Memory B cell (primary cell): Measurements from ENCODE around the gene DHCR7.

Experiments
- ATAC-seq: fragments of 150-1000 bp; cut with Tn5 transposase; 2 replicates; pipeline ENCODE4 v1.10.0; 2021; ENCODE audit warnings: low read depth, mild to moderate bottlenecking, moderate library complexity
- DNase-seq, 2 donors: peaks; one replicate each; pipeline ENCODE4 v3.0.0; 2022; ENCODE audit warnings: low spot score in 2 of 2
- H3K27ac Mint-ChIP-seq: one replicate; pipeline ENCODE4 v1.8.0; 2022; ENCODE audit warnings: mild to moderate bottlenecking, moderate library complexity, mixed read lengths
- H3K27me3 Mint-ChIP-seq: one replicate; pipeline ENCODE4 v1.8.0; 2022; ENCODE audit warnings: mixed read lengths
- H3K36me3 Mint-ChIP-seq: one replicate; pipeline ENCODE4 v1.8.0; 2022; ENCODE audit warnings: mild to moderate bottlenecking, mixed read lengths
- H3K4me1 Mint-ChIP-seq: one replicate; pipeline ENCODE4 v1.8.0; 2022; ENCODE audit warnings: mixed read lengths
- H3K4me3 Mint-ChIP-seq: one replicate; pipeline ENCODE4 v1.8.0; 2022; ENCODE audit warnings: mild to moderate bottlenecking, moderate library complexity, mixed read lengths
- H3K9me3 Mint-ChIP-seq: one replicate; pipeline ENCODE4 v1.8.0; 2022; ENCODE audit warnings: mixed read lengths

Gene DHCR7

DNA sequence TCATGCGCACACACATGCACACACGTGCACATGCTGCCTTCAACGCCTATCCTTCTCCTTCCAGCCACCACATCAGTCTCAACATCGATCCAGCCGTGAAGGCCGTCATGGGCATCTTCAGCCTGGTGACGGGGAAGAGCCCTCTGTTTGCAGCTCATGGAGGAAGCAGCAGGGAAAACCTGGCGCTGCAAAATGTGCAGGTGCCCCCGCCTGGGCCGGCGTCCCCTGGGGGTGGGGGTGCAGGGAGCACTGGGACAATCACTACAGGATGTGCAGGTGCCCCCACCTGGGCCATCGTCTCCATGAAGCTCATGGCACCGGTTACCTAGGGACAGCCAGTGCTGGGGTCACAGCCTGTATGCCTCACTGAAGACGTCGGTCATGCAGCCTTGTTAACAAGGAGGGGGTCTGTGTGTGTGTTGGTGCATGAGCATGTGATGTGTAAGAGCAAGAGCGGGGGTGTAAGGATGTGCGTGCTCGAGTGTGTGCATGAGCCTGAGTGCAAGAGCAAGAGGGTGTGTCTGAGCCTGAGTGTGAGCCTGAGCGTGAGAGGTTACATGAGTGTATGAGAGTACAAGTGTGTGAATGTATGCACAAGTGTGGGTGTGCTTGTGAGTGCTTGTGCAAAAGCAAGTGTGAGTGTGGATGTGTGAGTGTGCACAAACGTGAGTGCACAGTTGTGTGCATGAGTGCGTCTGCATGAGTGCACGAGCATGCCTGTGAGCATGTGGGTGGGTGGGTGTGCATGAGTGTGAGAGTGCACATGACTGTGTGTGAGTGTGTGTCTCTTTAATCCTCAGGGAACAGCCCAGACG lies 36.3 kb upstream of the DHCR7 start:
- ATAC-seq (no peak), DNase-seq (no peak)
- H3K27me3 Mint-ChIP-seq, result no peaks in the 10 kb centered on the region
- peaks cover 6% of the 10 kb centered on the region for H3K4me1 Mint-ChIP-seq
- no peaks in the 10 kb centered on the region for H3K9me3 Mint-ChIP-seq
- peaks cover 56% of the 10 kb centered on the region for H3K36me3 Mint-ChIP-seq
- no peak overlapping the region for H3K4me3 Mint-ChIP-seq
- no peak overlapping the region for H3K27ac Mint-ChIP-seq

GRCh38 chr11:71483692-71484091 lies 35.5 kb upstream of the DHCR7 start:
- peaks cover 6% of the 10 kb centered on the region for H3K4me1 Mint-ChIP-seq
- H3K4me3 Mint-ChIP-seq, result no peak overlapping the region
- H3K9me3 Mint-ChIP-seq, result no peaks in the 10 kb centered on the region
- DNase-seq (no peak), ATAC-seq (no peak)
- H3K27me3 Mint-ChIP-seq, result no peaks in the 10 kb centered on the region
- no peak overlapping the region for H3K27ac Mint-ChIP-seq
- H3K36me3 Mint-ChIP-seq, result peaks cover 55% of the 10 kb centered on the region

DNA sequence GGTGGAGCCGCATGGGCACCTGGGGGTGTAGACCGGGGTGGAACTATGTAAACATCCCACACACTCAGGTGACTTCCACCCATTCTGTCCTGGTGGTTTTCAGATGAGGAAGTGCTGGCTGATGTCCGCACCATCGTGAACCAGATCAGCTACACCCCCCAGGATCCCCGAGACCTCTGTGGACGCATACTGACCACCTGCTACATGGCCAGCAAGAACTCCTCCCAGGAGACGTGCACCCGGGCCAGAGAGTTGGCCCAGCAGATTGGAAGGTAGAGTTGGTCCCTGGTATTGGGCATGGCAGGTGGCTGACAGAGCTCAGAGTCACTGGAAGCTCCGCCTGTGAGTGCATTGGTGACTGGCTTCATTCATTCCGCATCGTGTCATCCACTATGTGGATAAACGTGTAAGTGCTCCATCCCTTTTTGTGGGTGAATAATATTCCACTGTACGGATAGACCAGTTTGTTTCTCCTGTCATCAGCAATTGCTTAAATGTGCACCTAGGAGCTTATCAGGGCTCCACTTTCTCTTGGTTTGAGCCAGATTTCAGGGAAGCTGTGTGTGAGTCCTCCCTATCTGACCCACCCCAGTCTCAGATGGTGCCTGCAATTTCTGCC lies 34.7 kb upstream of the DHCR7 start:
- ATAC-seq, result no peak
- DNase-seq, result no peak
- H3K27me3 Mint-ChIP-seq, result no peaks in the 10 kb centered on the region
- H3K9me3 Mint-ChIP-seq, result no peaks in the 10 kb centered on the region
- peaks cover 56% of the 10 kb centered on the region for H3K36me3 Mint-ChIP-seq
- peaks cover 4% of the 10 kb centered on the region for H3K4me1 Mint-ChIP-seq
- no peak overlapping the region for H3K4me3 Mint-ChIP-seq
- H3K27ac Mint-ChIP-seq, result no peak overlapping the region

DNA sequence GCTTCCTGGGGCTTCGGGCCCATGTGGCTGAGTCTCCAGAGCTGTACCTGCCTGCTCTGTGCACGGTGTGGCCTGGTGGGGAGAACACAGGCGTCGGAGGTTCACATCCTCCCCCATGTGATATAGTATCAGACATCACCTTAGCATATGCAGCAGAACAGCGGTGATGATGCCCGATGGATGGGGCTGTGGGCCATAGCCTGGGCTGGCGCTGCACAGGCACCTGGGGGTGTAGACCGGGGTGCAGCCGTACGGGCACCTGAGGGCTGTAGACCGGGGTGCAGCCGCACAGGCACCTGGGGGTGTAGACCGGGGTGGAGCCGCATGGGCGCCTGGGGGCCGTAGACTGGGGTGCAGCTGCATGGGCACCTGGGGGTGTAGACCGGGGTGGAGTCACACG lies 34.0 kb upstream of the DHCR7 start:
- Mint-ChIP-seq H3K9me3 (no peaks in the 10 kb centered on the region), H3K27me3 (no peaks in the 10 kb centered on the region), H3K4me1 (peaks cover 4% of the 10 kb centered on the region), H3K27ac (no peak overlapping the region), H3K36me3 (peaks cover 59% of the 10 kb centered on the region), H3K4me3 (no peak overlapping the region)
- DNase-seq (no peak), ATAC-seq (no peak)

DNA sequence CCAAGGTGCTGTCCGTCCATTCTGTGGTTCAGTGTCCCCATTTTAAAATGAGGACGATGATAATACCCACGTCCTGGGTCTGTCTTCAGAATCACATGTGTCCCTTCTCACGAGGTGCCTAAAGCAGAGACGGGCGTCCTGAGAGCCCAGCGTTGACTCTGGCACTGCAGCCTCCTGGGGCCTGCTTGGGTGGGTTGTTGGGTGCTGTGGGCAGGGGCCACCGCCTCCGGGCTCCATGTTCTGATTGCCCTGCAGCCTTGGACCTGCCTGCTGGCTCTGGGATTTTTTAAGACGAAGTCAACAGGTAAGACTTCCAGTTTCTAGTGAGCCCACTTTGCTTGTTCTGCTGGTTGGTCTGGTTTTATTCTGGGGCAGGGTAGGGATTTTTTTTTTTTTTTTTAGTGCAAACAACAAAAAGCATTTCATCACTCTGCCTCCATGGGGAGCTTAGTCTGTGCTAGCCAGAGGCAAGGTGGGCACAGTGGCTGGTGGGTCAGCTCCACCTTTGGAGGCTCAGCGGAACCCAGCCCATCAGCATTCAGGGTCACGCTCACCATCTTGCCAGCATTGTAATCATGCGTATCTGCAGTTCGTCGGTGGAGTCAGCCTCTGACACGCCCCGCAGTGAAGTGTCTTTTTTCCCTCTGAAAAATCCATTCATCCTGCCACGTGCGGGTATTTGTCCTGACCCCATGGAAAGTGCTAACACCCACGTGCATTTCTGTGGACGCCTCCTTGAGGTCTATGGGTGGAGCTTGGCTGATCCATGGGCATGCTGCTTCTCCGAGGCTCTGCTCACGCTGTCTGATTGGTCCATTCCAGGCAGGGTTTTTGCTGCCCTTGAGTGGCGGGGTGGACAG lies 33.1 kb upstream of the DHCR7 start:
- Mint-ChIP-seq H3K9me3 (no peaks in the 10 kb centered on the region), H3K4me1 (peaks cover 3% of the 10 kb centered on the region), H3K27me3 (no peaks in the 10 kb centered on the region), H3K4me3 (no peak overlapping the region), H3K27ac (no peak overlapping the region), H3K36me3 (peaks cover 59% of the 10 kb centered on the region)
- ATAC-seq (no peak), DNase-seq (no peak)

GRCh38 chr11:71478528-71478840 lies 30.3 kb upstream of the DHCR7 start:
- no peaks in the 10 kb centered on the region for H3K27me3 Mint-ChIP-seq
- DNase-seq (no peak), ATAC-seq (no peak)
- H3K4me3 Mint-ChIP-seq, result no peak overlapping the region
- H3K4me1 Mint-ChIP-seq, result no peaks in the 10 kb centered on the region
- peaks cover 48% of the 10 kb centered on the region for H3K36me3 Mint-ChIP-seq
- no peak overlapping the region for H3K27ac Mint-ChIP-seq
- no peaks in the 10 kb centered on the region for H3K9me3 Mint-ChIP-seq

DNA sequence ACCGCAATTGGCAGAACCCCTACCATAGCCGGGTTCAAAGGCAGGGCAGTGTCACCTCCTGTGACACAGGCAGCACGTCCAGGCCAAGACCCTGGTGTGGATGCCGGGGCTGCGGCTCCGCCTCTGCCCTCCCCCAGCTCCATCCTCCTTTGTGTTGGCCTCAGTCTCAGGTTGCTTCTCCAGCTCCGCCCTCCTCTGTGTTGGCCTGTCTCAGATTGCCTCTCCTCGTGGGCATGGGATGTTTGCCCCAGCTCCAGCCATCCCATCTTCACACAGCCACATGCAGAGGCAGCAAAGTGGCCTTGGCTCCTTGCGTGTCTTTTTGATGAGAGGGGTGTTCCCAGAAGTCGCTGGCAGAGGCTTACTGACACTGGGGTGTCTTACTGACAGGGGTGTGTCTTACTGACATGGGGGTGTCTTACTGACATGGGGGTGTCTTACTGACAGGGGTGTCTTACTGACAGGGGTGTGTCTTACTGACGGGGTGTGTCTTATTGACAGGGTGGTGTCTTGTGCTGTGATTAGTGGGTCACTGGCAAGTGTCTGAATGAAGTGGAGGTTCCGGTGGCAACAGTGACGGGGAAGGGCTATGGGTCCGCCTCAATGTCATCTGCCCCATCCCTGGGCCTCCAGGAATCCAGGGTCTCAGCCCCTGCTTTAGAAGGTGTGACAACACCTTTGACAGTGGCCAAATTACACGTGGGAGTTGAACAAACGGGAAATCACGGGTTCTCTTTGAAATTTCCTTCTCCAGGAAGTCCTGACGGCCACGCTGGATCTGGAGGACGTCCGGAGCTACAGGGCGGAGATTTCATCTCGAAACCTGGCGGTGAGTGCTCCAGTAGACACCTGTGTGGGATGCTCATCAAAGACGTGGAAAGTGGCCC lies 29.7 kb upstream of the DHCR7 start:
- ATAC-seq, result no peak
- Mint-ChIP-seq H3K27me3 (no peaks in the 10 kb centered on the region), H3K4me3 (no peak overlapping the region), H3K27ac (no peak overlapping the region), H3K36me3 (peaks cover 45% of the 10 kb centered on the region), H3K9me3 (no peaks in the 10 kb centered on the region), H3K4me1 (no peaks in the 10 kb centered on the region)
- no peak for DNase-seq

DNA sequence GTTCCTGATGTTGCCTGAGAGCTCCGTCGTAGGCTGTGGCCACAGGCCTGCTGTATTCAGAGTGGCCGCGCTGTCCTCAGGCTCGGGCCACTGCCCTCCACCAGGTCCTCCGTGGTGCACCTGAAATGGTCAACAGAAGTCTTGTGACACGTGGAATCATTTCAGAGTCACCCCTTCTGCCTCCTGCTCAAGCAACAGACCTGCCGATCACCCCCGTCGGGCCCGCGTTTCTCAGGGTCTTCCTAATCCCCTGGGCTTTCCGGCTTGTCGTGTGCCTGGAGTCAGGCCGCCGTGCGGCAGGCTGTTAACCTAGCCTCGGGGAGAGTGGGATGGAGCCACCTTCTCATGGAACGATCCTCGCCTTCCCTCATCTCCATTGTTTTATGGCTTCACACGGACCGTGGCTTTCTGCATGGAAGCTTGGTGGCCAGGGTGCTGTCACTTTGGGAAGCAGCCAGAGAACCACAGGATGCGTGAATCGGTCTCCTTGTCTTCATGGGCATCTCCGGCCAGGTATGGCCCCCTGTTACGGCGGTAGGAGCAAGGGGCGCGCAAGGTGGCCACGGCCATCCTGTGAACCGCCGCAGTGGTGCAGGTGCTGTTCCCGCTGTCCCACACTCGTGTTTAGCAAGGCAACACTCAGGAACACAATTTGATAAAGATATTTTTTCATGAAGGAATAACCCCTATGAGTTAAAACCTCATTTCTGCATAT lies 28.9 kb upstream of the DHCR7 start:
- Mint-ChIP-seq H3K36me3 (peaks cover 44% of the 10 kb centered on the region), H3K4me1 (no peaks in the 10 kb centered on the region), H3K27me3 (no peaks in the 10 kb centered on the region), H3K4me3 (no peak overlapping the region), H3K9me3 (no peaks in the 10 kb centered on the region), H3K27ac (no peak overlapping the region)
- ATAC-seq (no peak), DNase-seq (no peak)

GRCh38 chr11:71476031-71476430 lies 27.8 kb upstream of the DHCR7 start:
- ATAC-seq, result no peak
- peaks cover 44% of the 10 kb centered on the region for H3K36me3 Mint-ChIP-seq
- no peaks in the 10 kb centered on the region for H3K9me3 Mint-ChIP-seq
- H3K4me3 Mint-ChIP-seq, result no peak overlapping the region
- no peak overlapping the region for H3K27ac Mint-ChIP-seq
- no peaks in the 10 kb centered on the region for H3K27me3 Mint-ChIP-seq
- H3K4me1 Mint-ChIP-seq, result no peaks in the 10 kb centered on the region
- no peak for DNase-seq

GRCh38 chr11:71474771-71475483 lies 26.7 kb upstream of the DHCR7 start:
- no peaks in the 10 kb centered on the region for H3K9me3 Mint-ChIP-seq
- H3K36me3 Mint-ChIP-seq, result peaks cover 45% of the 10 kb centered on the region
- H3K27ac Mint-ChIP-seq, result no peak overlapping the region
- no peaks in the 10 kb centered on the region for H3K27me3 Mint-ChIP-seq
- ATAC-seq (no peak), DNase-seq (no peak)
- H3K4me1 Mint-ChIP-seq, result no peaks in the 10 kb centered on the region
- no peak overlapping the region for H3K4me3 Mint-ChIP-seq

DNA sequence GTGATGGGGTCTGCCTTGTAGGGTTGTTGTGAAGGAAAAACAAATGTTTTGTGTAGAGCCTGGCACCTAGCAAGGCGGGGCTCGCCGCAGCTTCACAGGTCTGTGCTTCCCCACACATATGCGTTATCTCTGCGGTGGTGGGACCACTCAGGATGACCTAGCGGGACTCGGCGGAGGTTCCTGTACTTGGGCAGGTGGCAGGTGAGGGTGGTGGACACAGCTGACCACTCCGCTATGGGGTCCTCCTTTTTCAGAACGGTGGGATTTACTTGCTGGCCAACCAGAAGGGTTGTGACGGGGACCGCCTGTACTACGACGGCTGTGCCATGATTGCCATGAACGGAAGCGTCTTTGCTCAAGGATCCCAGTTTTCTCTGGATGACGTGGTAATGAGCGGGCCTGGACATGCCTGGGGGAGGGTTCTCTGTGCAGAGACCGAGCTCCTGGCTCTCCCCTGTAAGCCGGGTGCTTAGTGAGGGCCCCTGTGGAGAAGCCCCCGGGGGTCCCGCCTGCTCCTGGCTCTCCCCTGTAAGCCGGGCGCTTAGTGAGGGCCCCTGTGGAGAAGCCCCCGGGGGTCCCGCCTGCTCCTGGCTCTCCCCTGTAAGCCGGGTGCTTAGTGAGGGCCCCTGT lies 26.1 kb upstream of the DHCR7 start:
- ATAC-seq, result no peak
- H3K36me3 Mint-ChIP-seq, result peaks cover 39% of the 10 kb centered on the region
- H3K27me3 Mint-ChIP-seq, result no peaks in the 10 kb centered on the region
- H3K4me3 Mint-ChIP-seq, result no peak overlapping the region
- no peaks in the 10 kb centered on the region for H3K4me1 Mint-ChIP-seq
- no peak overlapping the region for H3K27ac Mint-ChIP-seq
- no peaks in the 10 kb centered on the region for H3K9me3 Mint-ChIP-seq
- no peak for DNase-seq

DNA sequence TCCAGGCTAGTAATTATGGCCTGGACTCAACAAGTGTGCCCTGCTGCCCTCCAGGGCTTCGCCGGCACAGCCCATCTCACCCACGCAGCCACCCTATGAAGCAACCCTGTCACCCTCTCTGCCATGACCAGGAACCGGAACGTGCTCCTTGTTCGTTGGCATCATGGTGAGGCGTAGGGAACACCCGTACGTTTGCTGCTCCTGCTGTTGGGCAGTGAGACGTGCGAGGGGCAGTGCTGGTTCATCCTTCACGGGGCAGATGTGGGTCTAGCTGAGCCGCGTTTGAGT lies 25.5 kb upstream of the DHCR7 start:
- Mint-ChIP-seq H3K9me3 (no peaks in the 10 kb centered on the region), H3K27me3 (no peaks in the 10 kb centered on the region), H3K4me1 (no peaks in the 10 kb centered on the region), H3K27ac (no peak overlapping the region), H3K36me3 (peaks cover 41% of the 10 kb centered on the region), H3K4me3 (no peak overlapping the region)
- DNase-seq, result no peak
- ATAC-seq, result no peak
